Left ventricle myocardium inferior (tissue), 1 donor: ENCODE measurements around the gene TCF3. TPM values are rescaled to one million over a fixed set of nuclear protein-coding genes. Genes with fewer than 3 reads are reported as not detected.
"Not testable (repeated sequence)": the region's sequence is repeated elsewhere in the genome, so short reads cannot be mapped to it uniquely, and the experiment has no call there.

Experiments used
- DNase-seq: peaks from one replicate; pipeline ENCODE4 v3.0.0-alpha.2; 2020
- H3K27ac ChIP-seq: fragments of 200-600 bp; replicated peaks from 2 replicates; pipeline ENCODE4 v1.8.0; 2021
- H3K27me3 ChIP-seq: fragments of 200-600 bp; 2 replicates; pipeline ENCODE4 v1.8.0; 2021; ENCODE audit warnings: low read depth
- H3K36me3 ChIP-seq: fragments of 200-600 bp; 2 replicates; pipeline ENCODE4 v1.8.0; 2021
- H3K4me1 ChIP-seq: fragments of 200-600 bp; 2 replicates; pipeline ENCODE4 v1.8.0; 2021
- H3K4me3 ChIP-seq: fragments of 200-600 bp; 2 replicates; pipeline ENCODE4 v1.8.0; 2021; ENCODE audit warnings: mild to moderate bottlenecking, moderate library complexity
- H3K9me3 ChIP-seq: fragments of 200-600 bp; replicated peaks from 2 replicates; pipeline ENCODE4 v1.8.0; 2021
- CTCF ChIP-seq: fragments of 200-600 bp; IDR thresholded peaks from 2 replicates; pipeline ENCODE4 v1.8.0; 2021; ENCODE audit warnings: antibody characterized with exemption, mild to moderate bottlenecking, borderline replicate concordance
- intact Hi-C: fragments of 100-400 bp; cut with micrococcal nuclease; formaldehyde crosslinking; loops from one replicate; pipeline ENCODE4 v1.11.0; 2022
- total RNA-seq: library from RNA; stranded (reverse); fragmentation: NEBNext Ultra II Directional; extraction: Animal tissue kit (Norgen Biotek cat#: 25700); gene quantifications from one replicate; pipeline ENCODE4 v1.2.1, GENCODE V29; 2021
- donor health status: DM: no; HTN: yes; CAD: no; lungs with severe emphysema.

TCF3 gene
- total RNA-seq, 1 donor from 2014 or later: 18.4 TPM

- Histone ChIP-seq H3K9me3 (no peaks in the 10 kb centered on the region), H3K27ac (no peak overlapping the region), H3K36me3 (peaks cover 21% of the 10 kb centered on the region), H3K4me3 (no peak overlapping the region), H3K4me1 (peaks cover 23% of the 10 kb centered on the region), H3K27me3 (no peaks in the 10 kb centered on the region)
- intact Hi-C loops: no loop called here
- no peak for DNase-seq
- no peak for TF ChIP-seq CTCF
Measured at GRCh38 chr19:1646659-1647453, 5.6 kb downstream of the TCF3 start.

- TF ChIP-seq CTCF: no peak
- no peak overlapping the region for H3K4me3 ChIP-seq
- no peak overlapping the region for H3K27ac ChIP-seq
- H3K27me3 ChIP-seq: no peaks in the 10 kb centered on the region
- intact Hi-C loops: no loop called here
- H3K4me1 ChIP-seq: peaks cover 16% of the 10 kb centered on the region
- H3K36me3 ChIP-seq: peaks cover 21% of the 10 kb centered on the region
- no peak for DNase-seq
- H3K9me3 ChIP-seq: no peaks in the 10 kb centered on the region
Measured at GRCh38 chr19:1646149-1646548, 6.3 kb downstream of the TCF3 start.

GRCh38 chr19:1645299-1645698 lies 7.1 kb downstream of the TCF3 start:
- no peak overlapping the region for H3K27ac ChIP-seq
- no peak for TF ChIP-seq CTCF
- no peaks in the 10 kb centered on the region for H3K27me3 ChIP-seq
- H3K4me1 ChIP-seq: peaks cover 7% of the 10 kb centered on the region
- no peak overlapping the region for H3K4me3 ChIP-seq
- H3K36me3 ChIP-seq: peaks cover 26% of the 10 kb centered on the region
- no peaks in the 10 kb centered on the region for H3K9me3 ChIP-seq
- intact Hi-C loops: no loop called here
- DNase-seq: no peak

GRCh38 chr19:1644070-1644469 lies 8.3 kb downstream of the TCF3 start:
- intact Hi-C loops: no loop called here
- Histone ChIP-seq H3K36me3 (peaks cover 35% of the 10 kb centered on the region), H3K27me3 (no peaks in the 10 kb centered on the region), H3K4me3 (no peak overlapping the region), H3K27ac (no peak overlapping the region), H3K9me3 (no peaks in the 10 kb centered on the region), H3K4me1 (peaks cover 3% of the 10 kb centered on the region)
- DNase-seq: no peak
- TF ChIP-seq CTCF: no peak

- H3K4me3 ChIP-seq, DNase-seq, H3K27me3 ChIP-seq, H3K9me3 ChIP-seq, H3K27ac ChIP-seq, intact Hi-C loops, H3K4me1 ChIP-seq: not testable (repeated sequence)
- H3K36me3 ChIP-seq: peaks cover 35% of the 10 kb centered on the region
Measured at GRCh38 chr19:1640893-1641448, 11.4 kb downstream of the TCF3 start.
